H1 (cell line): Measurements from ENCODE around the gene SYNJ2BP. TPM values are rescaled to one million over a fixed set of nuclear protein-coding genes. Genes with fewer than 3 reads are reported as not detected.

ENCODE experiments used
- CTCF ChIA-PET: fragments of 300-600 bp; sonication (Branson Sonifier 250); formaldehyde crosslinking; loops from one replicate; lab custom pipeline; 2021; ENCODE audit not compliant: partially characterized antibody; lab: Charles Lee
- POLR2A ChIA-PET: fragments of 300-600 bp; sonication (Branson Sonifier 250); formaldehyde crosslinking; loops from one replicate; lab custom pipeline; 2021; ENCODE audit warnings: inconsistent platforms; ENCODE audit not compliant: partially characterized antibody; lab: Charles Lee
- DNase-seq, 2 experiments: peaks; one replicate each; pipeline versions ENCODE4 v3.0.0 to v3.0.0-alpha.2; 2010 to 2022; ENCODE audit warnings: low spot score in 2 of 2, low read depth in 1 of 2, mixed read lengths in 1 of 2
- FAIRE-seq: peaks from 2 replicates; lab custom pipeline; 2011; peaks lifted over from hg19 to GRCh38; lab: Jason Lieb, UNC
- H2AFZ ChIP-seq: 2 replicates; pipeline ENCODE4 v1.8.1; 2012; ENCODE audit warnings: low read length, inconsistent platforms
- H2AK5ac ChIP-seq: 2 replicates; pipeline ENCODE4 v1.6.1; 2013; ENCODE audit warnings: low read depth, low read length
- H2BK120ac ChIP-seq: replicated peaks from 2 replicates; pipeline ENCODE3; 2013; ENCODE audit warnings: low read depth, low read length, inconsistent platforms
- H2BK12ac ChIP-seq: 2 replicates; pipeline ENCODE4 v1.6.1; 2013; ENCODE audit warnings: low read depth, low read length
- H2BK15ac ChIP-seq: 2 replicates; pipeline ENCODE4 v1.6.1; 2013; ENCODE audit warnings: low read length
- H2BK20ac ChIP-seq: 2 replicates; pipeline ENCODE4 v1.6.1; 2013; ENCODE audit warnings: low read length
- H2BK5ac ChIP-seq: 2 replicates; pipeline ENCODE4 v1.6.1; 2013; ENCODE audit warnings: low read depth, low read length
- H3K14ac ChIP-seq: 2 replicates; pipeline ENCODE4 v1.6.1; 2013; ENCODE audit warnings: inconsistent platforms; ENCODE audit not compliant: insufficient read length
- H3K18ac ChIP-seq: 2 replicates; pipeline ENCODE4 v1.6.1; 2013; ENCODE audit warnings: low read length; ENCODE audit errors: extremely low read depth
- H3K23ac ChIP-seq: 2 replicates; pipeline ENCODE4 v1.6.1; 2013; ENCODE audit warnings: inconsistent platforms; ENCODE audit not compliant: insufficient read length
- H3K23me2 ChIP-seq: 2 replicates; pipeline ENCODE4 v1.6.1; 2013; ENCODE audit warnings: low read depth, low read length
- H3K27ac ChIP-seq: 2 replicates; pipeline ENCODE4 v1.6.1; 2011; ENCODE audit warnings: low read depth, low read length, inconsistent platforms
- H3K27me3 ChIP-seq, 4 experiments: replicated peaks in 1 of 4; 1 replicate in 1 of 4; 2 replicates in 3 of 4; pipeline versions ENCODE4 v1.6.1 to v1.8.1; 2011 to 2013; ENCODE audit warnings: low read length in 3 of 4, mild to moderate bottlenecking in 3 of 4, inconsistent platforms in 2 of 4, mixed read lengths in 2 of 4, moderate library complexity in 1 of 4; ENCODE audit not compliant: control insufficient read depth in 3 of 4, insufficient read depth in 3 of 4; ENCODE audit errors: extremely low read depth in 1 of 4
- H3K36me3 ChIP-seq, 4 experiments: 2 replicates each; pipeline versions ENCODE4 v1.6.1 to v1.8.1; 2011 to 2013; ENCODE audit warnings: mild to moderate bottlenecking in 4 of 4, low read length in 3 of 4, moderate library complexity in 2 of 4, control low read depth in 1 of 4, inconsistent platforms in 1 of 4; ENCODE audit not compliant: insufficient read depth in 4 of 4, control insufficient read depth in 2 of 4
- H3K4ac ChIP-seq: replicated peaks from 2 replicates; pipeline ENCODE3; 2013; ENCODE audit warnings: low read length, low read depth, mixed read lengths, inconsistent platforms; ENCODE audit not compliant: insufficient read length
- H3K4me1 ChIP-seq, 4 experiments: replicated peaks in 1 of 4; 1 replicate in 1 of 4; 2 replicates in 3 of 4; pipeline versions ENCODE4 v1.6.1 to v1.8.1; 2011 to 2013; ENCODE audit warnings: low read length in 3 of 4, inconsistent platforms in 2 of 4, mixed read lengths in 1 of 4; ENCODE audit not compliant: insufficient read depth in 4 of 4, control insufficient read depth in 3 of 4
- H3K4me2 ChIP-seq, 2 experiments: 2 replicates each; pipeline versions ENCODE4 v1.6.1 to v1.8.1; 2011 to 2013; ENCODE audit warnings: low read depth in 2 of 2, low read length in 2 of 2, control low read depth in 1 of 2, inconsistent platforms in 1 of 2, mild to moderate bottlenecking in 1 of 2; ENCODE audit not compliant: insufficient read depth in 1 of 2
- H3K4me3 ChIP-seq, 4 experiments: fragments of 200-600, 300-600 bp in 1 of 4; sonication (generic), shearing (Covaris generic), sonication (Bioruptor Twin) in 1 of 4; 2 replicates each; pipeline versions ENCODE4 v1.5.1 to v1.8.1; 2011 to 2016; ENCODE audit warnings: low read length in 4 of 4, low read depth in 3 of 4, control low read depth in 2 of 4, inconsistent platforms in 2 of 4, mild to moderate bottlenecking in 2 of 4, mixed read lengths in 1 of 4, moderate library complexity in 1 of 4; ENCODE audit not compliant: insufficient read depth in 2 of 4; ENCODE audit errors: extremely low read depth in 1 of 4
- H3K56ac ChIP-seq: replicated peaks from 2 replicates; pipeline ENCODE3; 2013; ENCODE audit warnings: low read depth, mild to moderate bottlenecking, mixed read lengths, low read length, inconsistent platforms; ENCODE audit not compliant: insufficient read length
- H3K79me1 ChIP-seq: 2 replicates; pipeline ENCODE4 v1.6.1; 2013; ENCODE audit warnings: low read depth, low read length, control low read depth
- H3K79me2 ChIP-seq, 2 experiments: 2 replicates each; pipeline versions ENCODE4 v1.6.1 to v1.8.1; 2012 to 2013; ENCODE audit warnings: low read length in 2 of 2, mild to moderate bottlenecking in 2 of 2, inconsistent platforms in 1 of 2; ENCODE audit not compliant: insufficient read depth in 2 of 2, control insufficient read depth in 1 of 2
- H3K9ac ChIP-seq, 4 experiments: replicated peaks in 1 of 4; 1 replicate in 1 of 4; 2 replicates in 3 of 4; pipeline versions ENCODE4 v1.6.1 to v1.8.1; 2011 to 2013; ENCODE audit warnings: low read depth in 3 of 4, low read length in 3 of 4, control low read depth in 2 of 4, mild to moderate bottlenecking in 2 of 4, moderate library complexity in 2 of 4, inconsistent platforms in 1 of 4; ENCODE audit errors: extremely low read depth in 1 of 4
- H3K9me3 ChIP-seq, 2 experiments: 2 replicates each; pipeline versions ENCODE4 v1.6.1 to v1.8.1; 2012 to 2013; ENCODE audit warnings: mild to moderate bottlenecking in 2 of 2, moderate library complexity in 2 of 2, control low read depth in 1 of 2, inconsistent platforms in 1 of 2, low read depth in 1 of 2, low read length in 1 of 2, mixed read lengths in 1 of 2; ENCODE audit not compliant: insufficient read depth in 2 of 2
- H4K20me1 ChIP-seq, 2 experiments: replicated peaks in 1 of 2; 2 replicates each; pipeline versions ENCODE3 to v1.8.1; 2011 to 2013; ENCODE audit warnings: inconsistent platforms in 2 of 2, low read length in 2 of 2, mild to moderate bottlenecking in 1 of 2; ENCODE audit not compliant: insufficient read depth in 2 of 2, control insufficient read depth in 1 of 2
- H4K5ac ChIP-seq: 2 replicates; pipeline ENCODE4 v1.6.1; 2013; ENCODE audit warnings: low read length, low read depth, mixed read lengths, inconsistent platforms; ENCODE audit not compliant: insufficient read length
- H4K8ac ChIP-seq: 2 replicates; pipeline ENCODE4 v1.8.0; 2013; ENCODE audit warnings: mild to moderate bottlenecking, moderate library complexity, low read length, inconsistent platforms; ENCODE audit not compliant: insufficient read depth; ENCODE audit errors: extremely low read depth
- H4K91ac ChIP-seq: replicated peaks from 2 replicates; pipeline ENCODE3; 2013; ENCODE audit warnings: low read length, mixed read lengths, inconsistent platforms; ENCODE audit not compliant: insufficient read length
- JUND ChIP-seq: IDR thresholded peaks from 2 replicates; pipeline ENCODE4 v1.6.1; 2011; ENCODE audit warnings: mild to moderate bottlenecking, improper control_type of control experiment, low read length
- WGBS, 2 experiments: shearing (Covaris generic) in 1 of 2; methylation state at CpG; one replicate each; pipeline versions ENCODE4 v1.1.6 to v1.1.7; 2013 to 2015; ENCODE audit warnings: low lambda C conversion rate in 2 of 2, mixed read lengths in 2 of 2, inconsistent platforms in 1 of 2, low coverage in 1 of 2, missing lambda C conversion rate in 1 of 2; ENCODE audit not compliant: insufficient replicate concordance in 2 of 2, insufficient coverage in 1 of 2, insufficient read length in 1 of 2; ENCODE audit errors: extremely low coverage in 1 of 2, missing lambda C conversion rate in 1 of 2; 5-methylcytosine and 5-hydroxymethylcytosine counted together
- polyA plus RNA-seq, 7 experiments: library from polyadenylated mRNA; depleted of rRNA in 3 of 7; stranded (reverse) in 5 of 7; unstranded in 2 of 7; fragments of >200 nt in 5 of 7; fragments of 200-250 nt in 2 of 7; gene quantifications; 1 replicate in 5 of 7; 2 replicates in 1 of 7; 4 replicates in 1 of 7; pipeline versions ENCODE4 v1.2.1 to v1.2.3, GENCODE V29; 2011 to 2013; ENCODE audit warnings: missing spikeins in 2 of 7, mixed read lengths in 2 of 7
- total RNA-seq: library from RNA; stranded (reverse); fragmentation: NEBNext Ultra II Directional; extraction: Animal tissue kit (Norgen Biotek cat#: 25700); gene quantifications from 2 replicates; pipeline ENCODE4 v1.2.1, GENCODE V29; 2021

The SYNJ2BP gene
- total and polyA plus RNA-seq, 2 of the 8 experiments (the other 6 are each of a cell fraction or from before 2014, with no cell fraction given) = 9.6 to 30.6 TPM

- H3K79me1 ChIP-seq = no peaks in the 10 kb centered on the region
- CTCF ChIA-PET = no interaction called here
- TF ChIP-seq JUND = no peak
Observed at GRCh38 chr14:70451874-70452273, 35.0 kb upstream of the SYNJ2BP start, which contains the start of gene ADAM21. Gene ADAM21, plus strand, starts transcription at chr14:70452174. Its CDS starts 5,326 bp downstream, at chr14:70457500.

More at GRCh38 chr14:70451874-70452273, 35.0 kb upstream of the SYNJ2BP start, which contains the start of gene ADAM21:
- Histone ChIP-seq H3K4me2 (no peak within 1 kb of the TSS), H2BK12ac (no peak within 1 kb of the TSS), H3K23me2 (no peaks in the 10 kb centered on the region), H3K9me3 (peaks cover 3 to 4% of the 10 kb centered on the region in 2 experiments; a peak in 2 of 4 replicates), H3K27ac (no peak within 1 kb of the TSS), H2BK20ac (no peak within 1 kb of the TSS), H2AK5ac (no peak within 1 kb of the TSS), H3K36me3 (no peaks in the 10 kb centered on the region), H3K18ac (no peak within 1 kb of the TSS), H4K8ac (no peak within 1 kb of the TSS), H3K9ac (no peak within 1 kb of the TSS), H4K5ac (no peak within 1 kb of the TSS), H2AFZ (no peak within 1 kb of the TSS), H2BK15ac (no peak within 1 kb of the TSS), H3K23ac (no peak within 1 kb of the TSS), H4K20me1 (no peaks in the 10 kb centered on the region), H3K4ac (no peak within 1 kb of the TSS), H3K4me1 (no peaks in the 10 kb centered on the region), H3K56ac (no peak within 1 kb of the TSS), H3K27me3 (no peaks in the 10 kb centered on the region), H2BK120ac (no peak within 1 kb of the TSS), H3K79me2 (no peaks in the 10 kb centered on the region), H3K4me3 (no peak within 1 kb of the TSS), H2BK5ac (no peak within 1 kb of the TSS), H4K91ac (no peak within 1 kb of the TSS), H3K14ac (no peak within 1 kb of the TSS)
- FAIRE-seq (no peak), DNase-seq (no peak)
- 86% methylated on average over 1 of the region's 1 CpG; no CpG with 5 or more reads in 1 of the 2 experiments for WGBS, 2 experiments
- POLR2A ChIA-PET = no interaction called here
